Stromal cell of bone marrow (primary cell): ENCODE measurements around the gene GOLPH3L.
A peak's percentile ranks its signal among the peaks of the same experiment; 100 is the strongest.
"Not testable (repeated sequence)": the region's sequence is repeated elsewhere in the genome, so short reads cannot be mapped to it uniquely, and the experiment has no call there.

Source experiments
- DNase-seq: peaks from one replicate; pipeline ENCODE4 v3.0.0-alpha.2; 2012; ENCODE audit warnings: low read depth

Gene GOLPH3L

DNA sequence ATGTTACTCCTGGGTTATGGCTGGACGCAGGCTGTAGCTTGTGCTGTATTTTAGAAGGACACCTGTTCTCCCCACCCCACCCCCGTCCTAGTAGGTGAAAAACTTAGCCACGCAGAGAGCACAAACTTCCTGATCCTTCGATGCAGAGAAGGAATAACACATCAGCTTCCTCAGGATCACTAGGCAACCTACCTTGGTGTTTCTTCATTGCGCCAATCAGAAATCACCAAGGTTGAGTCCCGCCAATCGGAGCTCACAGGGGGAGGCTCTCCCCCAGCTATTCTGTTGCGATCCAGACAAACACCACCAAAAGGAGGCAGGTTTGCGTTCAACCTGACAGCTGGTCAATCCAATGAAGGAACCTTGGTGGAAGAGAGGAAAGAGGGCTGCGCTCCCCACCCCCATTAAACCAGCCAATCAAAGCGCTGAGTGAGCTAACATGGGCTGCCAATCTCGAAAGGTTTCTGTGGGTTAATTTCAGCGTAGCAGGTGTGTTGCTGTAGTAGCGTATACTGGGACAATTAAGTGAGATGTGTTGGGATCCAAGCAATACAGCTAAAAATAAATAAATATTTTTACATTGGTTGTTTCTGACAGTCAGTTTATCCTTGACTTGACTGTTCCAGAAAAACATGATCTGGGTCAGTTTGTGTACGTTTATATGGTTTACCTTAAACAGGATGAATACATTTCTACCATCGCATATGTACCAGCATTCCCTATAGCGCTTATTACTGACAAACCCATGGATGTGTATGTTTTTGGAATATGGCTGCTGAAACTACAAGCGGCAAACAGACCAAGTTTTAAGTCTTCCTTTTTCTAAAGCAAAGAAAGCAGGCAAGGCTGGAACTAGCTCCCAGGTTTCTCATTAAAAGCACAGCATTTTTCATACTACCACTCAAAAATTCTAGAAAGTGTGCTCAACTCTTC, at the start of gene GOLPH3L:
Gene GOLPH3L, minus strand, starts transcription at position 160 of the 933 bp plus-strand sequence. CDS start 2,316 bp downstream, outside the sequence.
- peak; percentile 99 for DNase-seq

DNA sequence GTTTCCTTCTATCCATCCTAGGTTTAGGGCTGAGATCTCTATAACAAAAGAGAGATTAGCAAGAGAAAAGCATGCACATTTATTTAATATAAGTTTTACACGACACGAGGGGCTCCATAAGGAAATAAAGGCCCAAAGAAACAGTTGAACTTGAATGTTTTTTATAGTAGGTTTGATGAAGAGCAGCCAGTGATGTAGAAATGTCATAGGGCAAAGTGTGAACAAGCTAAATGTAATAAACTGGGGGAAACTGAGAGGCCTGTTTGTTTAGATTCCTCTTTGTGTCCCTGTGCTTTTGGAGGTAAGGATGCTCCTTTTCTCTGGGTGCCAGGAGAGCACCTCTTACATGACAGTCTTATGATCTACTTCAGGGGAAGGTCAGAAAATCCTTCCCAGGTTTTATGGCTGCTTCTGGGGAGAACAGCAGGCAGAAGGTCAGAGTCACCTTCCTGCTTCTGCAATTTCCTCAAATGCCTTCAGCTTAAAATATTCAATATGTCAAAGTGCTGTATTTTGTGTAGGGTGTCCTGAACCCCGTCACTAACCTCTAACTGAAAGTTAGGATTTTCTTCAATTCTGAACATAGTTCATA, 33.3 kb upstream of the GOLPH3L start:
- no peak for DNase-seq

DNA sequence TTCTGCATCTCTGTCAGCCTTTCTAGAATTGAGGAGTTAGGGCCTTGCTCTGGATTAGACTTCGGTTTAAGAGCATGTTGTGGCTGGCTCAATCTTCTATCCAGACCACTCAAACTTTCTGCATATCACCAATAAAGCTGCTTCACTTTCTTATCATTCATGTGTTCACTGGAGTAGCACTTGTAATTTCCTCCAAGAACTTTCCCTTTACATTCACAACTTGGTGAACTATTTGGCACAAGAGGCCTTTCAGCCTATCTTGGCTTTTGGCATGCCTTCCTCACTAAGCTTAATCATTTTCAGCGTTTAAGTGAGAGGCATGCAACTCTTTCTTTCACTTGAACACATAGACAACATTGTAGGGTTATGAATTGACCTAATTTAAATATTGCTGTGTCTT, 27.4 kb upstream of the GOLPH3L start:
- DNase-seq = no peak

DNA sequence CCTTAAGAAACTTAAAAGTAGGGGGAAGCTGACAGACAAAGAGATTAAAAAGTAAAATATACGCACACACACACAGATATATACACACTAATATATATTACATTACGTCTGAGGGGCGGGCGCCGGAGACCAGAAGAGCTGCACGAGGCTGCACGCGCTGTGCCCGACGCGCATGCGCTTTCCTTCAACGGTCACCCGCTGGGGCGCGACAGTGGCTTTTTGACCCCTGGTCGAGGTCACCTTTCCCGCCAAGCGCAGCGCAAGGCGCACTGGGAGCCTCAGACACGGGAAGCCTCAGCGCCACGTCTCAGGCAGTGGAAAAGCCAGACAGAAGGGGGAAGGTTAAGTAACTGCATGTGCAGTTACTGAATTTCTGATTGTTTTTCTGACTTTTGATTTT, 23.7 kb upstream of the GOLPH3L start, which contains the start of gene HORMAD1:
Gene HORMAD1, minus strand, starts transcription at position 193 of the 400 bp plus-strand sequence. CDS start 1,390 bp downstream, outside the sequence.
- DNase-seq = no peak

GRCh38 chr1:150720098-150720497, 23.1 kb upstream of the GOLPH3L start:
- no peak for DNase-seq

GRCh38 chr1:150718225-150718891, 21.4 kb upstream of the GOLPH3L start:
- no peak for DNase-seq

DNA sequence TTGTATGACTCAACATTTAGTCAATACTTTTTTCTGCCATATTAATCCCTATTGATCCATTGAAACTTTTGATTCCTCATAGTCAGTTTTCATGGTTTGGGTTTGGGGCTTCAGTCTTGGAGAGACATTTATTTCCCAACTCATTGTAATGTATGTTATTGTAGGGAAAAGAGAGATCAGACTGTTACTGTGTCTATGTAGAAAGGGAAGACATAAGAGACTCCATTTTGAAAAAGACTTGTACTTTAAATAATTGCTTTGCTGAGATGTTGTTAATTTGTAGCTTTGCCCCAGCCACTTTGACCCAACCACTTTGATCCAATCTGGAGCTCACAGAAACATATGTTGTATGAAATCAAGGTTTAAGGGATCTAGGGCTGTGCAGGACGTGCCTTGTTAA, 12.1 kb upstream of the GOLPH3L start:
- DNase-seq = not testable (repeated sequence)

DNA sequence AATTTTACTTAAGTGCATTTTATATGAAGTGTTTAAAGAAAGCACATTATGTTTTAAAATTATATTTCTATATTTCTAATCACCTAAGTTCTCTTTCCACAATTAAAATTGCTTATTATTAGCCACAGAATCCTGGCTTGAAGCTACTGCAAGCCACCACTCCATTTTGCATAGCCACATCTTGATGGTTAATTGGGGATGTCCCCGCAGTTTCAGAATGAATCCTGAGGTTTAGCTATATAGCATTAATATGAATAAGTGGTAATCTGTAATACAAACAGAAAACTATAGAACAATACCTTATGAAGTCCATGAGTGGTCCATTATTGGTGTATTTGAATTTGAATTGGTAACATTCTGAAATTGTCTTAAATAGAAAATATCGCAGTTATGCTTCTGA, 11.6 kb upstream of the GOLPH3L start:
- no peak for DNase-seq

- no peak for DNase-seq
These were observed 9.1 kb upstream of the GOLPH3L start for GRCh38 chr1:150706091-150706490.

DNA sequence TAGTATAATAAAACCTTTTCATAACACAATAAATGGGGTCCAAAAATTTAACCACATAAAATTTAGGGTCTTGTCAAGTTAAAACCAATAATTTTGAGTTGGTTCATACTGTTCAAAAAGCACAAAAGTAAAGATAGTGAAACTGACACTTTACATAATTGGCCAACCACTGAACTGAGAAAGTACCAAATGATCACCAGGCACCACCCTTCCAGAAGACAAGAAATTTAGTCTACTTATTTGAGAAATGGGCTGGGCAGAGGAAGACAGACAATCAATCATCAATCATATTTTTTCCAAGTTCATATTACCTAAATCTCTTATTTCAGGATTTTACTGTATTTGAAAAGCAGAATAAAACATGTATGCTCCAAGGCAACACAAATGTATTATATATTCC, 6.5 kb upstream of the GOLPH3L start:
- DNase-seq = no peak

GRCh38 chr1:150696590-150696989, 364 bp downstream of the GOLPH3L start:
- DNase-seq = no peak

DNA sequence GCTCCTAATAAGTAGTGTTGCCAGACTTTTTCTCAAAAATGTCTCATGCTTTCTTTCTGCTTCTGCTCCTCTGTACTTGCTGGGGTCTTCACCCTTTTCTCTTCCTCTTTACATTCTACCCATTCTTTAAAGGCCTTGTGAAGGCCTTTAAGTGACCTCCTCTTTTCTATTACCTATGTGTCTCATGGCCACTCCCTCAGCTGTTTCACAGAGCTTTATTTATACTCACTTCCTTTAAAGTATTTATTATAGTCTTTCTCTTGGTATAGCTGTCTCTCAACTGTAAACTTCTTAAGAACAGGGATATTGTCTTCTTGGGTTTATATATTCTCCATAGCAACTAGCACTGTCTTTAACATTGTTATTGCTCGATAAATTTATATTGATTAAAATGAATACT, 792 bp downstream of the GOLPH3L start:
- DNase-seq = no peak

DNA sequence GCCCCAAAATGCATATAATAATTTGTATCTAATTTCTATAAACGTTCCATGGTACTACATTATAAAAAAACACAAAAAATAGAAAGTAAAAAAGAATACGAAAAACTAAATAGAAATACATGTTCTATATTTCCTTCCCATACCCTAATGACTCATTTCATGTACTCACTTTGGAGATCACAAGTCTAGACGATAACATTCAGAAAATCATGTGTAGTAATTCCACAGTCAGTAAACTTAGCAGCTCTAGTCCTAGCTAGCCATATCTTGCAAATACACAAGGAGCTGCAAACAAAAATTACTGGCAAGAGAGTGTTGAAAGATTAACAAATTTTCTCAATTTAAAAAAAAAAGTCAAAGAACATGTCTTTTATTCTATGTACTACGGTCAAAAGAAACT, 1.4 kb downstream of the GOLPH3L start:
- DNase-seq = no peak

GRCh38 chr1:150692720-150693119, 4.2 kb downstream of the GOLPH3L start:
- no peak for DNase-seq

DNA sequence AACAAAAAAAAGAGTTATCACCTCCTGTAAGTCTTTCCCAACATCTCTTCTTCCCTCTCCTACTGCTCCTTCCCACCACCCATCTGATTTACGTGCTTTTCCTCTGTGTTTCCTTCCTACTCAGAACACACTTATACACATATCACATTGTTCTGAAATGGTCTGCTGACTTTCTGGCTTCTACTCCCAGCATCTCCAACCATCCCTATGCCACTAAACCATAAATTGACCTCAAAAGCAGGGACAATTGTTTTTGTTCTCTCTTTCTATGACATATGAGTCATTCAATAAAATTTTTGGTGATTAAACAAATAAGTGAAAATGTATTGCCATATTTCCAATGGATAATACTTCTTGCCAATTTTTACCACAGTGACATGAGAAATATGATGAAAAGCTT, 8.2 kb downstream of the GOLPH3L start:
- DNase-seq = no peak

DNA sequence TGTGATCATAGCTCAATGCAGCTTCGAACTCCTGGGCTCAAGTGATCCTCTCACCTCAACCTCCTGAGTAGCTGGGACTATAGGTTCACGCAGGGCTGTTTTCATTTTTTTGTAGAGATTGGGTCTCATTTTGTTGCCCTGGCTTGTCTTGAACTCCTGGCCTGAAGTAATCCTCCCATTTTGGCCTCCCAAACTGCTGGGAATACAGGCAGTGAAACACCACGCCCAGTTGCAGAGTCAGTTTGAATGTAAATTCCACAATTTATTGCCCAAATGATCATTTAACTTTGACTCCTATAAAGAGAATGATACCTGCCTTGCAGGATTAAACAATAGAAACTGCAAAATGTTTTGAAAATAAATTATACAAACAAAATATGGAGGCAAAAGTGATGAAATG, 10.7 kb downstream of the GOLPH3L start:
- no peak for DNase-seq

- DNase-seq = no peak
These were observed 13.0 kb downstream of the GOLPH3L start for GRCh38 chr1:150683914-150684313.

- DNase-seq = no peak
These were observed 18.0 kb downstream of the GOLPH3L start for GRCh38 chr1:150678988-150679387.

- no peak for DNase-seq
These were observed 22.1 kb downstream of the GOLPH3L start for GRCh38 chr1:150674881-150675280.

DNA sequence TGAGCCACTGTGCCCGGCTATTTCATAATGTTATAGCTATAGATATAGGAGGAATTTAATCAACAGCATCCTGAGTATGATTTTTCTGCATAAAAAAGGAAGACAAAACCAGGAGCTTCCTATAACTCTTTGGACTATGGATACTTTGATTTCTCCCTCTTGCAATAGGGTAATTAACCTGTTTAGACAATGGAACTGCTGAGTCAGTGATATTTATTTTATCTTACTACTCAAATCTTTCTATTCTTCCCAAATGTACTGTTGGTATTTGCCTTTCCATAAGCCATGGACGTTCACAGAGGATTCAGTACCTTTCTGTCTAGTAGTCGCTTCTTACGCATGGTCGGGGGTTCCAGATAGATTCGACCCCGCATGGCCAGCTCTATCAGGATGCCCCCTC, 33.6 kb downstream of the GOLPH3L start:
- DNase-seq = no peak

DNA sequence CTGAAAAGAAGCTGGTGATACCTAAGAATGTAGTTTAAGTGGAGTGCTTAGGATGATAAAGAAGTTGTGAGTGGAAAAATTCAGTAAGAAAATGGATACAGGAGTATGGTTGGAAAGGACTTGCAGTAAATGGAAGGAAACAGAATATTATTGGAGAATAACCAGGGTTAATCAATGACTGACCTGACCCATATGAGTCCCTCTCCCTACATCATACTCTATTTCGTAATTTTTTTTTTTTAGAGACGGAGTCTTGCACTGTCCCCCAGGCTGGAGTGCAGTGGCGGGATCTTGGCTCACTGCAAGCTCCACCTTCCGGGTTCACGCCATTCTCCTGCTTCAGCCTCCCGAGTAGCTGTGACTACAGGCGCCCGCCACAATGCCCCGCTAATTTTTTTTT, 34.1 kb downstream of the GOLPH3L start:
- DNase-seq = no peak

DNA sequence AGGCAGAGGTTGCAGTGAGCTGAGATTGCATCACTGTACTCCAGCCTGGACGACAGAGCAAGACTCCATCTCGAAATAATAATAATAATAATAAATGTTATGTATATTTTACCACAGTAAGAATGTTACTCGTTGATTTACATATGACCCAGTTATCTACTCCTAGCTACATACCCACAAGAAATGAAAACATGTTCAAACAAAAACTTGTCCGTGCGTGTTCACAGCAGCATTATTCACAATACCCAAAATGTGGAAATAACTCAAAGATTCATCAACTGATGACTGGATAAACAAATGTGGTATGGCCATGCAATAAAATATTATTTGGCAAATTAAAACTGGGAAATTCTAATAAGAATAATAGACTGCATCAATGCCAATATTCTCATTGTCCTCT, 35.8 kb downstream of the GOLPH3L start:
- DNase-seq = no peak

DNA sequence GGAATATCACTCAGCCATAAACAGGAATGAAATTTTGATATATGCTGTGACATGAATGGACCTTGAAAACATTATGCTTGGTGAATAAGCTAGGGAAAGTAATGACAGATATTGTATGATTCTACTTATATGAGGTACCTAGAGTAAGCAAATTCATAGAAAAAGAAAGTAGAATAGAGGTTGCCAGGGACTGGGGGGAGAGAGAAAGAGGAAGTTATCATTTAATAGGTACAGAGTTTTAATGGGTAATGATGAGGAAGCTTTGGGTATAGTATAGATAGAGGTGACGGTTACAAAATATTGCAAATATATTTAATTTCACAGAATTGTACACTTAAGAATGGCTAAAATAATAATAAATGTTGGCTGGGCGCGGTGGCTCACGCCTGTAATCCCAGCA, 36.4 kb downstream of the GOLPH3L start:
- no peak for DNase-seq
